Prostate gland (tissue), 2 donors: Measurements from ENCODE around the gene NOX3. TPM values are rescaled to one million over a fixed set of nuclear protein-coding genes. Genes with fewer than 3 reads are reported as not detected.
"Not testable (repeated sequence)": the region's sequence is repeated elsewhere in the genome, so short reads cannot be mapped to it uniquely, and the experiment has no call there.

Experiments
- DNase-seq: peaks from one replicate; pipeline ENCODE4 v3.0.0-alpha.2; 2019; ENCODE audit warnings: low spot score
- H3K27ac ChIP-seq, 2 donors: fragments of 200-600 bp; sonication (generic); 2 replicates each; pipeline ENCODE4 v1.5.1; 2017 to 2019
- H3K27me3 ChIP-seq: fragments of 200-600 bp; sonication (generic); replicated peaks from 2 replicates; pipeline ENCODE4 v1.5.1; 2019; ENCODE audit not compliant: insufficient read depth
- H3K36me3 ChIP-seq, 2 donors: fragments of 200-600 bp; sonication (generic); 1 replicate in 1 of 2; 2 replicates in 1 of 2; pipeline versions ENCODE4 v1.5.1 to v1.8.1; 2017 to 2019
- H3K4me1 ChIP-seq: fragments of 200-600 bp; sonication (generic); replicated peaks from 2 replicates; pipeline ENCODE4 v1.5.1; 2019
- H3K4me3 ChIP-seq, 2 donors: fragments of 200-600 bp; sonication (generic); 2 replicates each; pipeline ENCODE4 v1.5.1; 2017 to 2019
- H3K9me3 ChIP-seq: fragments of 200-600 bp; sonication (generic); 2 replicates; pipeline ENCODE4 v1.5.1; 2017
- POLR2A ChIP-seq: fragments of 450-650 bp; IDR thresholded peaks from one replicate; pipeline ENCODE4 v1.6.1; 2016; ENCODE audit warnings: antibody characterized with exemption, mild to moderate bottlenecking
- POLR2AphosphoS5 ChIP-seq: sonication (generic); formaldehyde crosslinking; IDR thresholded peaks from one replicate; pipeline ENCODE4 v1.6.1; 2017; ENCODE audit warnings: antibody characterized with exemption
- WGBS: methylation state at CpG from one replicate; pipeline ENCODE4 v1.1.5; 2018; 5-methylcytosine and 5-hydroxymethylcytosine counted together
- intact Hi-C: fragments of 100-400 bp; cut with DNase I; formaldehyde crosslinking; loops from one replicate; pipeline ENCODE4 v1.14.2; 2022
- total RNA-seq, 2 donors: library from RNA; depleted of rRNA; stranded (reverse); fragments of >200 nt; gene quantifications; one replicate each; pipeline ENCODE4 v1.1.0, GENCODE V29; 2016
- TF ChIP-seq, protein P1 (sequence below), 4 experiments: fragments of 200-600 bp in 2 of 4; fragments of 450-650 bp in 2 of 4; sonication (generic) in 2 of 4; IDR thresholded peaks; 1 replicate in 3 of 4; 2 replicates in 1 of 4; pipeline ENCODE4 v1.5.1; 2016 to 2019; ENCODE audit warnings: antibody characterized with exemption in 4 of 4, mild to moderate bottlenecking in 2 of 4, moderate library complexity in 2 of 4

Gene NOX3
- total RNA-seq, 2 donors from 2014 or later, result not detected

DNA sequence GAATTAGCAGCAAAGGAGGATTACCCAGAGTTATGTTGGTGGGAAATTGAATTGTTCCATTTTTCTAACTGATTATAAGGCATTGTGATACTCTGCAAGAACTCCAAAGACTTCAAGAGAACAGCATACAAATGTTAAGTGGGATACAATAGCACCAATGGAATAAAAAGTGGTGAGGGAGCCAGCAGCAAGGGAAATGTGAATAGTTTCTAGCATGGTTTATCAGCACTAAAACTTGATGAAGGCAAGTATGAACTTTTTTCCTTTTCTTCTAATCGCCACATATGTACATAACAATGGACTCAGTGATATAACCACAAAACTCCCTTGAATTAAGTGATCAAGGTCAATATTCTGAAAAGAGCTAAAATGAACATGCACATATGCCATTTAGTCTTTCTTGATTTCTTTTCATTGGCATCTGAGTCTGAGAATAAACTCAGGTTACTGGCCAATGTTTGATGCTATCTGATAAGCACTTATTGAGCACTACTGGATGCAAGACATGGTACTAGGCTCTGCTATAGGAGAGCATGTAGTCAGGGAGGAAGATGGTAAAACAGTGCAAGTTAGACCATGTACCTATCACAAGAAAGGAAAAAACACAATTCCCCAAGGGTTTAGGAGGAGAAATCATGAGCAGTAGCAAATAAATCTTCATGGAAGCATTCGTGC is 36.6 kb upstream of the NOX3 start:
- intact Hi-C loops, result no loop called here
- Histone ChIP-seq H3K4me3 (no peak overlapping the region), H3K36me3 (no peaks in the 10 kb centered on the region), H3K27ac (no peak overlapping the region), H3K4me1 (no peaks in the 10 kb centered on the region), H3K27me3 (no peaks in the 10 kb centered on the region), H3K9me3 (no peaks in the 10 kb centered on the region)
- 86% methylated on average over 2 of the region's 2 CpGs for WGBS
- TF ChIP-seq, protein P1, sequence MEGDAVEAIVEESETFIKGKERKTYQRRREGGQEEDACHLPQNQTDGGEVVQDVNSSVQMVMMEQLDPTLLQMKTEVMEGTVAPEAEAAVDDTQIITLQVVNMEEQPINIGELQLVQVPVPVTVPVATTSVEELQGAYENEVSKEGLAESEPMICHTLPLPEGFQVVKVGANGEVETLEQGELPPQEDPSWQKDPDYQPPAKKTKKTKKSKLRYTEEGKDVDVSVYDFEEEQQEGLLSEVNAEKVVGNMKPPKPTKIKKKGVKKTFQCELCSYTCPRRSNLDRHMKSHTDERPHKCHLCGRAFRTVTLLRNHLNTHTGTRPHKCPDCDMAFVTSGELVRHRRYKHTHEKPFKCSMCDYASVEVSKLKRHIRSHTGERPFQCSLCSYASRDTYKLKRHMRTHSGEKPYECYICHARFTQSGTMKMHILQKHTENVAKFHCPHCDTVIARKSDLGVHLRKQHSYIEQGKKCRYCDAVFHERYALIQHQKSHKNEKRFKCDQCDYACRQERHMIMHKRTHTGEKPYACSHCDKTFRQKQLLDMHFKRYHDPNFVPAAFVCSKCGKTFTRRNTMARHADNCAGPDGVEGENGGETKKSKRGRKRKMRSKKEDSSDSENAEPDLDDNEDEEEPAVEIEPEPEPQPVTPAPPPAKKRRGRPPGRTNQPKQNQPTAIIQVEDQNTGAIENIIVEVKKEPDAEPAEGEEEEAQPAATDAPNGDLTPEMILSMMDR (IDR thresholded peaks at IDR 0.05), result no peak
- no peak for TF ChIP-seq POLR2A
- DNase-seq, result no peak

DNA sequence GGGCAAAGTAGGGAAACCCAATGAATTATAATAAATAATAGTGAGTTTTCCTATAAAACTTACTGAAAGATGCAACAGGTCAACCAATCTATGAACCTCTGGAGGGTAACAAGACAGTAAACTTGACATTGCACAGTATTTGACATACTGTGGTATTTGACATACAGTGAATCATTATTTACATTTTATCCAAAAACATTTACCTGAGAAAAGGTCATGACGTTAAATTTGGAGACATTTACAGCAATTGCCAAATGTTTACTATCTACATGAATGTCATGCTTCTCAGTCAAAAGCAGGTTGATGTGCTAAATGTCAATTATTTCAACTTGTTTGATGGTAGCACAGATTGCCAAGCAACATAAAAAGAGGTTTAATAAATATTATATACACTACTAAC is 35.8 kb upstream of the NOX3 start:
- H3K27ac ChIP-seq, result no peak overlapping the region
- H3K4me3 ChIP-seq, result no peak overlapping the region
- no peak for DNase-seq
- WGBS, result 66% methylated on average over 1 of the region's 1 CpG
- no peak for TF ChIP-seq POLR2A
- TF ChIP-seq POLR2AphosphoS5, result no peak
- TF ChIP-seq, protein P1 (IDR thresholded peaks at IDR 0.05), result no peak
- no peaks in the 10 kb centered on the region for H3K27me3 ChIP-seq
- H3K36me3 ChIP-seq, result no peaks in the 10 kb centered on the region
- intact Hi-C loops, result no loop called here
- no peaks in the 10 kb centered on the region for H3K9me3 ChIP-seq
- H3K4me1 ChIP-seq, result no peaks in the 10 kb centered on the region

DNA sequence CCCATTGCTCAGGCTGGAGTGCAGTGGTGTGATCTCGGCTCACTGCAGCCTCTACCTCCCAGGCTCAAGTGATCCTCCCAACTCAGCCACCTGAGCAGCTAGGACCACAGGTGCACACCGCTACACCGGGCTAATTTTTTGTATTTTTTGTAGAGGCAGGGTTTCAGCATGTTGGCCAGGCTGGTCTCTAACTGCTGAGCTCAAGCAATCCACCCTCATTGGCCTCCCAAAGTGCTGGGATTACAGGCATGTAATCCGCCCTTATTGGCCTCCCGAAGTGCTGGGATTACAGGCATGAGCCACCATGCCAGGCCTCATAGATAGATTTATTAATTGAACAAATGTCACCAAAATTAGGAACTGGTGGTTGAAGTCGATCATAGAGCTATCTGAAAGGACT is 32.6 kb upstream of the NOX3 start:
- H3K27ac ChIP-seq, H3K4me3 ChIP-seq, H3K9me3 ChIP-seq, H3K36me3 ChIP-seq, intact Hi-C loops, H3K27me3 ChIP-seq, DNase-seq, H3K4me1 ChIP-seq: not testable (repeated sequence)
- 91% methylated on average over 6 of the region's 6 CpGs for WGBS

DNA sequence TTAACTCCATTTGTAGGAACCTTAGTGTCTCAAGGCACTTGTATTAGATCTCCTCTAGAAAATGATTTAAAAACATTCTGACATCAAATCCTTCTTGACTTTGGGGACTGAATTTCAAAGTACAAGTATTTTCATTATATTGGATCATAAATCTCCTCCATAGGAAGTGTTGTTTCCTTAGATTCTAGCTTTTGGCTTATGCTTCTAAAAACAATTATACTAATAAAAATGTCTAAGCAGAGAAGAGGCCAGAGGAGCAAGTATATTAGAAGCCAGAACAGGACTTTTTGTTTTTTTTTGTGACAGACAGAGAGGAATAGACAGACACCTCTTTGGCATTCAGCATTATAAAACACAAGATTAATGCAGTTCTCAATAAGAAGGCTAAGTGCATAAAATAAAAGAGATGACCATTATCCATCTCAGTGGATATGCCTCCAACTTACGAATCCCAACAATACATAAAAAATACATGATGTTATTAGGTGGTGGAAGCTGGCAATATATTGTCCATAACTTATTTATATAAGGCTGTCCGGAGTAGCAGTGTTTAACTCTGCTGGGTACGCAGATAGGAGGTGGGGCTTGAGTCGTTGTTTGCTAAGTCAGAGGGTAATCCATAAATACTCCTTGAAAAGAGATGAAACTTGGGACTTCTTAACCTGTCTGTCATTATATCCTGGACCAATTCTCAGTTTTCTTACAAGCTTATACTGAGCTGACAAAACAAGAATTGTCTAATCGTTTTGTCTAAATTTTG is 31.9 kb upstream of the NOX3 start:
- intact Hi-C loops, result no loop called here
- no peaks in the 10 kb centered on the region for H3K4me1 ChIP-seq
- no peaks in the 10 kb centered on the region for H3K9me3 ChIP-seq
- TF ChIP-seq, protein P1 (IDR thresholded peaks at IDR 0.05), result no peak
- no peak for TF ChIP-seq POLR2A
- no peak for TF ChIP-seq POLR2AphosphoS5
- no peak overlapping the region for H3K27ac ChIP-seq
- H3K27me3 ChIP-seq, result no peaks in the 10 kb centered on the region
- no peak overlapping the region for H3K4me3 ChIP-seq
- WGBS, result 36% methylated on average over 5 of the region's 5 CpGs
- no peak for DNase-seq
- no peaks in the 10 kb centered on the region for H3K36me3 ChIP-seq

DNA sequence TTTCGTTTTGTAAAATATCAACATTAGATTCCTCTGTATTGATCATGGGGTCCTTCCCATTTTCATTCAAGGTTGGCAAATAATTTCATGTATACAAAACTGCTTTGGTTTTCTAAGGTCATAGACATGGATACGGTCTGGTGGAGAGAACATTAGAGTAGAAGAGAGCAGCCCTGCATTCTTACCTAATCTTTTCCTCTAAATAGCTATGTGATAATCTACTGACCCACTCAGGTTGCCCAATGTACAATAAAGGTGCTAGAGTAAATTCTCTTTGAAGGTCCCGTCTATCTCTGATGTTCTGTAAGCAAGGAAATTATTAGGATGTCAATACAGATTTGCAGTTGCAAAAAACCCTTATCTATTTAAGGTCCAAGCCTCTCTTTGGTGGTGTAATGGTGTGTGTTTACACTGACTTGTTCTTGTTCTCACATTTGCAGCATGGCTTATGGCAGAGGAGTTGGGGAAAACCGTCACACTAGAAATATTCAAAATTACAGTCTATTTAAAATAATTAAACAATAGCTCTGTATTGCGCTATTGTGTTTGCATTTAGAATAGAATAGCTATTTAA is 31.2 kb upstream of the NOX3 start:
- Histone ChIP-seq H3K4me1 (no peaks in the 10 kb centered on the region), H3K27me3 (no peaks in the 10 kb centered on the region), H3K27ac (no peak overlapping the region), H3K9me3 (no peaks in the 10 kb centered on the region), H3K36me3 (no peaks in the 10 kb centered on the region), H3K4me3 (no peak overlapping the region)
- TF ChIP-seq POLR2AphosphoS5 (no peak), POLR2A (no peak)
- TF ChIP-seq, protein P1 (IDR thresholded peaks at IDR 0.05), result no peak
- 86% methylated on average over 5 of the region's 5 CpGs for WGBS
- DNase-seq, result no peak
- intact Hi-C loops, result no loop called here
